Activated gamma-delta T cell treated with anti-CD3 and anti-CD28 coated beads, Interleukin-2, amount 50 U/mL, for 16 hours (primary cell): ENCODE data around the gene FLYWCH2.

Experiments
- DNase-seq: peaks from one replicate; pipeline ENCODE4 v3.0.0-alpha.2; 2020; ENCODE audit warnings: low read depth

Gene FLYWCH2

DNA sequence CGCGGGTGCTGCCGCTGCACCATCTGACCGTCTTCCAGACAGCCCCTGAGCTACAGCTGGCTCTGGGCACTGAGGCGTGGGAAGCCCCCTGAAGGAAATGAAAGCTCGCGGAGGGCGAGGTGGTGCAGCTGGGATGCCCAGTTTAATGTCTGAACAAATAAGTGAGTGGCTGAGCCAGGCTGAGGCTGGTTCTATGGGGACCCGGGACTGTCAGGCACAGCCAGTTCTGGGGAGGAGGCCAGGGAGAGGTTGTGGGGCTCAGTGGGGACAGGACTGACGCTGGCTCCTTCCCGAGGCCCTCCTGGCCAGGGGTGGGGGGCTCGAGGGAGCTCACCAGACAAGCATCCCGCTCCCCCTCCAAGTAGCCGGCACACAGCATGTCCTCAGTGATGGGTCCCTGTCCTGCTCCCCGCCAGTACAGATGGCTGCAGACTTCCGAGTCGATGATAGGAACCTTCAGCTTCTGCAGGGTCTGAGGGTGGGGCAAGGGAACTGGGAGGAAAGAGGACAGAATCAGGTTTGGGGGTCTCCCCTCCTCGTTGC lies 29.4 kb upstream of the FLYWCH2 start:
- DNase-seq = no peak

GRCh38 chr16:2854700-2855309 lies 28.2 kb upstream of the FLYWCH2 start:
- DNase-seq = no peak

GRCh38 chr16:2855536-2855935 lies 27.5 kb upstream of the FLYWCH2 start:
- DNase-seq = no peak

GRCh38 chr16:2856061-2856670 lies 26.8 kb upstream of the FLYWCH2 start:
- DNase-seq = no peak

DNA sequence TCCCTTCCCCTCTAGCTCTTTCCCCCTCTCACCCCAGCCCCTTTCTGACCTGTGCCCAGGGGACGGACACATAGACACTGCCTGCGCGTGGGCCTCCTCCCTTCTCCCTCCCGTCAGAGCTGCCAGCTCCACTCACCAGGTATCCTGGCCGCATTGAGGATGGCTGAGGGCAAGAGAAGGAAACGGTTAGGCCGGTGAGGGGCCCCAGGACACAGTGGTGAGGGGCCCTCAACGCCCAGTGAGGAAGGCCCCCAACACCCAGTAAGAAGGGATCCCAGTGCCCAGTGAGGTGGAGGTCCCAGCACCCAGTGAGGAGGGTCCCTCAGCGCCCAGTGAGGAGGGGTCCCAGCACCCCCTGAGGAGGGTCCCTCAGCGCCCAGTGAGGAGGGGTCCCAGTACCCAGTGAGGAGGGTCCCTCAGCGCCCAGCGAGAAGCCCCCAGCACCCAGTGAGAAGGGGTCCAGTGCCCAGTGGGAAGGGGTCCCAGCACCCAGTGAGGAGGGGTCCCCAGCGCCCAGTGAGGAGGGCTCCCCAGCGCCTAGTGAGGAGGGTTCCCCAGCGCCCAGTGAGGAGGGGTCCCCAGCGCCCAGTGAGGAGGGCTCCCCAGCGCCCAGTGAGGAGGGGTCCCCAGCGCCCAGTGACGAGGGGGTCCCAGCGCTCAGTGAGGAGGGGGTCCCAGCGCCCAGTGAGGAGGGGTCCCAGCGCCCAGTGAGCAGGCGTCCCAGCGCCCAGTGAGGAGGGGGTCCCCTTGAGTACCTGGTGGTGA lies 26.1 kb upstream of the FLYWCH2 start:
- DNase-seq = no peak

- no peak for DNase-seq
Measured at GRCh38 chr16:2857451-2858244, 25.4 kb upstream of the FLYWCH2 start, which contains the start of gene PRSS22. TSS of gene PRSS22 (minus strand) at chr16:2858170. CDS start at chr16:2858104, 66 bp downstream.

DNA sequence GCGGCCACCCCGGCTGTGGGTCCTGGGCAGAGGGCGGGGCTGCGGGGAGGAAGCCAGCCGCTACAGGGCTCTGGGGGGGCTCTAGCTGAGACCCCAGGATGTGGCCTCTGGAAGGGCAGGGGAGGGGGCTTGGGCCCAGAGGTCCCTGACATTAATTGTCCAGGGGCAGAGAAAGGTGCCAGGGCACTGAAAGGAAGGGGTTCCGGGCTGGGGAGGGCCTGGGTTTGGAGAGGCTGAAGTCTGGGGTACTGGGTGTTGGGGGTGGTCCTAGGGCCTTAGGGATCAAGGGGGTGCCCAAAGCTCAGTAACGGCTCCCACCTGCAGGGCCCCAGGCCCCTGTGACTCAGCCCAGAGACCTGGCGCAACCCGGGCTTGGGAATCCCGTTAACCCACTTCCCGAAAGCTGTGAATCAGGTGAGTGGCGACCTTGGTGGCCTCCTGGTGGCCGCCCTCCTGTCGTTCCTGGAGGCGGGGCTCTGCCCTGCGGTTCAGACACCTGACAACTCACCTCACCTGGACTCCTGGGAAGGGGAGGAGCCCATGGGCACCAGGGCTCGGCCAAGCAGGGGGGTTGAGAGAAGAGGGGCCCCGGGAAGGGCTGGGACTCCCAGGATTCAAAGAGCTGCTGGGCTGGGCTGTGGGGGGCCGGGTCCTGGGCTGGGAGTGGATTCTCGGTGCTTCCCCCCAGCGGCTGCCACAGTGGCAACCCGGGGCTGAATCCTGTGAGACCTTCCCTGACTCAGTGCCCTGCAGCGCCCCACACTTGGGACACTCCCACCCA lies 24.6 kb upstream of the FLYWCH2 start:
- DNase-seq = no peak

GRCh38 chr16:2859686-2860265 lies 23.2 kb upstream of the FLYWCH2 start:
- DNase-seq = no peak

DNA sequence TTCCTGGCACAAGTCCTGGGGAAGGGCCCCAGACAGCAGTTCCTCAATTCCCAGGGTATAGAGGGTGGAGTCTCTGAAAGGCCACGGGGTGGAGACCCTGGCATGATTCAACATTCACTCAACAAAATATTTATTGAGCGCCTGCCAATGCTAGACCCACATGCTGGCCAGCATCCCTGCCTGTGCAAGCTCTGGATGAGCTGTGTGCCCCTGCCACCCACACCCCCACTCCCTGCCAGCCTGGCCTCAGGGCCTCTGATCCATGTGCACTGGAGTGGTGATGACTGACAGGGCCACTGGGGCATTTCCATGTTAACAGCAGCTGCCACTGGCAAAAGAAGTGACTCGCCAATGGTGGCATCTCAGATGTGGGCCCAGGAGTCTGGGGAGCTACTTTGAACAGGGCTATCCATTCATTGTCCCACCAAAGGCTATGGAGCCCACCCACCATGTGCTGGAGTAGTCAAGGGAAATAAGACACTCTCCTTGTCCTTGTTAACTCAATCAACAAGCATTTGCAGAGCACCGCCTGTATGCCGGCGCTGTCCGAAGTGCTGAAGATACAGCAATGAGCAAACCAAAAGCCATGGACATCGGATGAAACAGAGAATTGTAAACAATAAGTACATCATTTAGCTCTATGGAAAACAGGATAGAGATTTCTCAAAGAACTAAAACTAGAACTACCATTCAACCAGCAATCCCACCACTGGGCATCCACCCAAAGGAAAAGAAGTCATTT lies 22.0 kb upstream of the FLYWCH2 start:
- no peak for DNase-seq

- DNase-seq = no peak
Measured at GRCh38 chr16:2865651-2866050, 17.4 kb upstream of the FLYWCH2 start.

GRCh38 chr16:2866431-2866830 lies 16.6 kb upstream of the FLYWCH2 start:
- no peak for DNase-seq

DNA sequence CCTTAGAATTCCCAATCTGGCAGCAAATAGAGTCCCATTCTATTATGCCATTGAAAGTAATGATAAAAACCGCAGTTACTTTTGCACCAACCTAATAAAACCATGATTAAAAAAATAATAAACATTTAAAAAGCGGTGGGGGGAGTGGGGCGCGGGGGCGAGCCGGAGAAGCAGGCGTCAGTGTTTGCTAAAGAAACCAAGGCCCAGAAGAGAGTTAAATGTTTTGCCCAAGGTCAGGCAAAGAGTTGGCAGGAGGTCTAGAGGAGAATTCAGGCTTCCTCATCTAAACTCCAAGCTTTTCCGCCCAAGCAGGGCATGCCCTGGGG lies 15.4 kb upstream of the FLYWCH2 start:
- DNase-seq = no peak

DNA sequence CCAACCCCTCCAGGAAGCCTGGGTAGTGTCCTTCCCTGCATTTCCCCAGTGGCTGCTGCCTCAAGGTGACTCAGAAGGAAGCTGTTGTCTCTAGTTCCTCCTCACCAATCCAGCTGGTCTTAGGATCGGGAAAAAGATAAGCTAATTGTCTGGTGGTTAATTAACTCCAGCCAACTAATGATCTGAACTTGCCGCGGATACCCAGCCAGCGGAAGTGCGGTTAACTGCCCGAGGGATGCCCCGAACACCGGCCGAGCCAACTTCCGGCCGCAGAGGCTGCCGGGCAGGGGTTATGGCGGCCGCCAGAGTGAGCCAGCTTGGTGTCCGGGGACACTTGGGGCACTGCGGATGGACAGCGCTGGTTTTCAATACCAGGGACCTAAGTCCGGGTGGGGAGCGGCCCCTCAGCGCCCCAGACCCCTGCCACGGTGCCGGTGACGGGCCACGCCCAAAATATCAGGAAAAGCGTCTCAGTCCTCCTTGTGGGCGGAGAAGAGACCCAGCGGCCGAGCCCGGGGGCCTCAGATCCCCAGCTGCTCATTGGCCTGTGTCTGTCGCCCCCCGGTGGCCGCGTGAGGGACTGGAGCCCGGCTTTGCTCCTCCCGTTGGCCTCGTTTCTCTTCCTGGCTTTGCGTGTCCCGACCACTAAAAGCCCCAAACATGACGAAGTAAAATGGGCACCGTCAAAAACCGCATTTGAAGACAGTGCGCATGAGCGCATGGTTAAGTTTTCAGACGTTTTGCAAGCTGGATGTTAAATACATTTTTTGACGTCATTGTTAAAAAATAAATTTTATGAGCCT lies 14.8 kb upstream of the FLYWCH2 start:
- DNase-seq = peak; percentile 96

GRCh38 chr16:2871926-2872325 lies 11.1 kb upstream of the FLYWCH2 start:
- DNase-seq = no peak

DNA sequence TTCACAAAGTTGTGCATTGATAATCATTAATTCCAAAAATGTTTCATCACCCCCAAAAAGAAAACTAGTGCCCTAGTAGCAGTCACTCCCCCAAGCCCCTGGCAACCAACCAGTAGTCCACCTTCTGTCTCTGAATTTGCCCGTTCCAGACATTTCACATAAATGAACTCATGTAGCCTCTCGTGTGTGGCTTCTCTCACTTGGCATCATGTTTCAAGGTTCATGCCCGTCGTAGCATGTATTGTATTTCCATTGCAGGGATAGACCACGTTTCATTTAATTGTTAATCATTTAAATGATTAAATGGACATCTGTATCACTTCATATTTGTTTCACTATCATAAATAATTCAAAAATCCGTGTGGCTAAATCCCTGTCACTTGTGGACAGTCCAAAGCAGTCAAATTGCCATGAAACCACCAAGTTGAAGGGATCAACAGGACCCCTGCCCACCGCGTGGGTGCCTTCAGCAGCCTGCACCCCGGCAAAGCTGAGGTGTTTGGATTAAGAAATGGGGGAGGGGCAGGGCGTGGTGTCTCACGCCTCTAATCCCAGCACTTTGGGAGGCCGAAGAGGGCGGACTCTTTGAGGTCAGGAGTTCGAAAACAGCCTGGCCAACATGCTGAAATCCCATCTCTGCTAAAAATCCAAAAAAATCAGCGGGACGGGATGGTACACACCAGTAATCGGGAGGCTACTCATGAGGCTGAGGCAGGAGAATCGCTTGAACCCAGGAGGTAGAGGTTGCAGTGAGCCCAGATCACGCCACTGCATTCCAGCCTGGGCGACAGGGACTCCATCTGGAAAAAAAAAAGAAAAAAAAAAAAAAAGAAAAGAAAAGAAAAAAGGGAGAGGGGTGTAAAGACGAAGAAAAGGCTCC lies 8.7 kb upstream of the FLYWCH2 start:
- no peak for DNase-seq

- peak; percentile 51 for DNase-seq
Measured at GRCh38 chr16:2874912-2875362, 8.1 kb upstream of the FLYWCH2 start.

GRCh38 chr16:2879854-2880508 lies 3.0 kb upstream of the FLYWCH2 start:
- no peak for DNase-seq
